A549 treated with RU486 at 1 μM for 4 hours (cell line): ENCODE results near the gene POLDIP2. TPM values are rescaled to one million over a fixed set of nuclear protein-coding genes. Genes with fewer than 3 reads are reported as not detected.

Source experiments
- total RNA-seq: library from RNA; stranded (reverse); fragments of 200-300 nt; extraction: Qiagen RNA extraction; gene quantifications from 5 replicates; pipeline ENCODE4 v1.2.3, GENCODE V29; 2022; ENCODE audit warnings: low read depth

POLDIP2 gene
- 139 to 167 TPM (median 160 TPM) in 5 replicates for total RNA-seq

GRCh38 chr17:28357061-28357900 lies at the start of gene POLDIP2:
Gene POLDIP2 (minus strand): TSS chr17:28357527. CDS start chr17:28357448, 79 bp downstream.

GRCh38 chr17:28405632-28406472 lies 48.5 kb upstream of the POLDIP2 start, which contains the start of gene SLC46A1:
Gene SLC46A1 (minus strand): TSS chr17:28406212. CDS start chr17:28406114, 98 bp downstream.

GRCh38 chr17:28371245-28372202 lies 14.2 kb upstream of the POLDIP2 start, which contains the start of gene SARM1:
Gene SARM1 (plus strand): TSS chr17:28371694. CDS start chr17:28372033, 339 bp downstream.

GRCh38 chr17:28370035-28370743 lies 12.9 kb upstream of the POLDIP2 start, which contains the start of gene VTN:
Gene VTN (minus strand): TSS chr17:28370307. CDS start chr17:28370203, 104 bp downstream.

GRCh38 chr17:28364665-28365363 lies 7.5 kb upstream of the POLDIP2 start, which contains the start of gene SEBOX:
Gene SEBOX (minus strand): TSS chr17:28365199. CDS start chr17:28365151, 48 bp downstream.

GRCh38 chr17:28335201-28335958 lies 21.9 kb downstream of the POLDIP2 start, which contains the start of the genes IFT20 and TNFAIP1:
Gene IFT20 (minus strand): TSS chr17:28335472. CDS start chr17:28331985, 3,487 bp downstream.
Gene TNFAIP1 (plus strand): TSS chr17:28335761. CDS start chr17:28339522, 3,761 bp downstream.

GRCh38 chr17:28318759-28319597 lies 38.3 kb downstream of the POLDIP2 start, which contains the start of gene TMEM97:
Gene TMEM97 (plus strand): TSS chr17:28319200. CDS start chr17:28319240, 40 bp downstream.

Other genes with a start within 250 kb of the POLDIP2 start
- gene TMEM97, start 38.3 kb downstream of the POLDIP2 start, total RNA-seq, result 48.1 to 56.0 TPM (median 51.1 TPM) in 5 replicates
- 57.2 to 59.9 TPM (median 57.8 TPM) in 5 replicates for gene IFT20, start 22.1 kb downstream of the POLDIP2 start, total RNA-seq
- gene TNFAIP1, start 21.8 kb downstream of the POLDIP2 start, total RNA-seq, result 39.9 to 54.1 TPM (median 46.9 TPM) in 5 replicates
- gene SEBOX, start 7.7 kb upstream of the POLDIP2 start, total RNA-seq, result not detected in 5 replicates
- gene VTN, start 12.8 kb upstream of the POLDIP2 start, total RNA-seq, result 16.0 to 24.4 TPM (median 22.0 TPM) in 5 replicates
- gene SARM1, start 14.2 kb upstream of the POLDIP2 start, total RNA-seq, result 4.3 to 7.2 TPM (median 5.2 TPM) in 5 replicates
- 16.1 to 21.6 TPM (median 20.2 TPM) in 5 replicates for gene SLC46A1, start 48.7 kb upstream of the POLDIP2 start, total RNA-seq
- gene SLC13A2, start 116.1 kb upstream of the POLDIP2 start, total RNA-seq, result 0.10 to 0.18 TPM (median 0.14 TPM) in 4 of 5 replicates, not detected in the other
- not detected in 5 replicates for gene FOXN1, start 148.8 kb upstream of the POLDIP2 start, total RNA-seq
- 25.1 to 32.6 TPM (median 29.0 TPM) in 5 replicates for gene UNC119, start 195.1 kb upstream of the POLDIP2 start, total RNA-seq
- gene PIGS, start 214.0 kb upstream of the POLDIP2 start, total RNA-seq, result 55.8 to 58.4 TPM (median 56.6 TPM) in 5 replicates
- gene ALDOC, start 219.4 kb upstream of the POLDIP2 start, total RNA-seq, result 1.3 to 2.3 TPM (median 1.8 TPM) in 5 replicates
- gene SPAG5, start 241.5 kb upstream of the POLDIP2 start, total RNA-seq, result 72.4 to 90.1 TPM (median 77.8 TPM) in 5 replicates